ENCODE results near the gene APEH. TPM values are rescaled to one million over a fixed set of nuclear protein-coding genes. Genes with fewer than 3 reads are reported as not detected.

The APEH gene
- total and polyA plus RNA-seq, 5 donors: 37.4 to 110 (median 88.7) TPM

DNA sequence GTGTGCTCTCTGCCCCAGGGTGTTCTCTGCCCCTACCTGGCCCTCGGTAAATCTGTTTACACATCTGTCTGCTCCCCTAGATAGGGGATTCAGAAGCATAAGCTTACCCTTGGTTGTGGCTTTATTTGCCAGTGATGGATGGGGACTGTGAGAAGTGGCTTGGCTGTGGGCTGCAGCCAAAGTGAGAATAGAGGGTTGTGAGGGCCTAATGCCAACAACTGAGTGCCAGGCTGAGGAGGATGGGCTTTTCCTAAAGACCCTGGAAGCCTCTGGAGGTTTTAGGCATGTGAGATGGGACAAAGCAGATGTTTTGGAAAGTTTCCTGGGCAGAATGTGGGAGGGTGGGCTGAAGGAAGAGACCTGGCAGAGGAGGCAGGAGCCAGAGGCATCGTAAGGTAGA is 15.4 kb upstream of the APEH start:
- H3K4me1 ChIP-seq (ENCODE audit: control insufficient read depth, insufficient read depth, low read length): no peaks in the 10 kb centered on the region
- WGBS: 68% methylated on average over 2 of the region's 2 CpGs

DNA sequence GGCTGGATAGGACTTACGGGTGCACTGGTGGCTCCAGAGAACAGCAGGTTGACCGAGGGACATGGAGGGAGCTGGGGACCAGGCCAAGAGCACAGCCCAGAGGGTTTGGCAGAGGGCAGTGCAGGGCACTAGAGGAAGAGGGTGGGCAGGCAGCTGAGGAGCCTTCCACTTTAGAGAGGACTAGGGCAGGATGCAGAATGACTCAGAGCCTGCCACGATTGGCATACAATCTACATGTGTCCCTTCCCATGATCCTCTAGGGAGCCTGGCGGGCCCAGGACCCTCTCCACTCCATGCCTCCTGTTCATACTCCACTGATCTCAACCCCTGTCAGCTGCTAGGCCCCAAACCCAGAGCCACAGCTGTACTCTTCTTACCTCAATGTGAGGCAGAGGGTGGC is 14.4 kb upstream of the APEH start:
- intact Hi-C loops (cut with DNase I): loop anchor here in 1 of 4 donors (5.0 kb wide), 1 partner anchor 102 kb away; no protein-coding TSS in a partner anchor
- Histone ChIP-seq H3K4me3 (ENCODE audit: low read length) (no peak overlapping the region), H3K4me1 (ENCODE audit: control insufficient read depth, insufficient read depth, low read length) (no peaks in the 10 kb centered on the region), H3K27ac (ENCODE audit: low read length) (no peak overlapping the region), H3K9me3 (ENCODE audit: control insufficient read depth, low read length) (no peaks in the 10 kb centered on the region), H3K27me3 (ENCODE audit: control insufficient read depth, insufficient read depth) (no peaks in the 10 kb centered on the region)
- DNase-seq (no peak), ATAC-seq (no peak)
- WGBS: 54% methylated on average over 4 of the region's 4 CpGs

More for the DNA sequence above, 15.4 kb upstream of the APEH start:
- Histone ChIP-seq H3K27me3 (ENCODE audit: control insufficient read depth, insufficient read depth) (no peaks in the 10 kb centered on the region), H3K4me3 (ENCODE audit: low read length) (no peak overlapping the region), H3K9me3 (ENCODE audit: control insufficient read depth, low read length) (no peaks in the 10 kb centered on the region), H3K27ac (ENCODE audit: low read length) (no peak overlapping the region)
- DNase-seq (no peak), ATAC-seq (no peak)
- intact Hi-C loops (cut with DNase I): no loop called here

DNA sequence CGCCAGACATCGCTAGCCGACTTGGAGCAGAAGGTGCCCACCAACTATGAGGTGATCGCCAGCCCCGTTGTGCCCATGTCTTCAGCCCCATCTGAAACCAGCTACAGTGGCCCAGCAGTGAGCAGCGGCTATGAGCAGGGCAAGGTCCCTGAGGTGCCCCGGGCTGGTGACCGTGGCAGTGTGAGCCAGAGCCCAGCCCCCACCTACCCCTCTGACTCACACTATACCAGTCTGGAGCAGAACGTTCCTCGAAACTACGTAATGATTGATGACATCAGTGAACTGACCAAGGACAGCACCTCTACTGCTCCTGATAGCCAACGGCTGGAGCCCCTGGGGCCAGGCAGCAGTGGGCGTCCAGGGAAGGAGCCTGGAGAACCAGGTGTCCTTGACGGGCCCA is 12.9 kb upstream of the APEH start:
- Histone ChIP-seq H3K9me3 (ENCODE audit: control insufficient read depth, low read length) (no peaks in the 10 kb centered on the region), H3K4me1 (ENCODE audit: control insufficient read depth, insufficient read depth, low read length) (no peaks in the 10 kb centered on the region), H3K27me3 (ENCODE audit: control insufficient read depth, insufficient read depth) (no peaks in the 10 kb centered on the region), H3K4me3 (ENCODE audit: low read length) (no peak overlapping the region), H3K27ac (ENCODE audit: low read length) (no peak overlapping the region)
- ATAC-seq (no peak), DNase-seq (no peak)
- intact Hi-C loops (cut with DNase I): loop anchor here in 1 of 4 donors (5.0 kb wide), 1 partner anchor 104 kb away; no protein-coding TSS in a partner anchor
- WGBS: 84% methylated on average over 14 of the region's 14 CpGs

DNA sequence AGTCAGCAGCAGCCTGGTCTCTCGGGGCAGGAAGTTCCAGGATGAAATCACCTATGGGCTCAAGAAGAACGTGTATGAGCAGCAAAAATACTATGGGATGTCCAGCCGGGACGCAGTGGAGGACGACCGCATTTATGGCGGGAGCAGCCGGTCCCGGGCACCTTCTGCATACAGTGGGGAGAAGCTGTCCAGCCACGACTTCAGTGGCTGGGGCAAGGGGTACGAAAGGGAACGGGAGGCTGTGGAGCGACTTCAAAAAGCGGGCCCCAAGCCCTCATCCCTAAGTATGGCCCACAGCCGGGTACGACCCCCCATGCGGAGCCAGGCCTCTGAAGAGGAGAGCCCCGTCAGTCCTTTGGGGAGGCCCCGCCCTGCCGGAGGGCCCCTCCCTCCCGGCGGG is 12.1 kb upstream of the APEH start:
- Histone ChIP-seq H3K9me3 (ENCODE audit: control insufficient read depth, low read length) (no peaks in the 10 kb centered on the region), H3K4me1 (ENCODE audit: control insufficient read depth, insufficient read depth, low read length) (no peaks in the 10 kb centered on the region), H3K27me3 (ENCODE audit: control insufficient read depth, insufficient read depth) (no peaks in the 10 kb centered on the region), H3K4me3 (ENCODE audit: low read length) (no peak overlapping the region), H3K27ac (ENCODE audit: low read length) (no peak overlapping the region)
- ATAC-seq: no peak
- DNase-seq: no peak
- intact Hi-C loops (cut with DNase I): loop anchor here in 1 of 4 donors (5.0 kb wide), 1 partner anchor 105 kb away; no protein-coding TSS in a partner anchor
- WGBS: 87% methylated on average over 22 of the region's 22 CpGs

DNA sequence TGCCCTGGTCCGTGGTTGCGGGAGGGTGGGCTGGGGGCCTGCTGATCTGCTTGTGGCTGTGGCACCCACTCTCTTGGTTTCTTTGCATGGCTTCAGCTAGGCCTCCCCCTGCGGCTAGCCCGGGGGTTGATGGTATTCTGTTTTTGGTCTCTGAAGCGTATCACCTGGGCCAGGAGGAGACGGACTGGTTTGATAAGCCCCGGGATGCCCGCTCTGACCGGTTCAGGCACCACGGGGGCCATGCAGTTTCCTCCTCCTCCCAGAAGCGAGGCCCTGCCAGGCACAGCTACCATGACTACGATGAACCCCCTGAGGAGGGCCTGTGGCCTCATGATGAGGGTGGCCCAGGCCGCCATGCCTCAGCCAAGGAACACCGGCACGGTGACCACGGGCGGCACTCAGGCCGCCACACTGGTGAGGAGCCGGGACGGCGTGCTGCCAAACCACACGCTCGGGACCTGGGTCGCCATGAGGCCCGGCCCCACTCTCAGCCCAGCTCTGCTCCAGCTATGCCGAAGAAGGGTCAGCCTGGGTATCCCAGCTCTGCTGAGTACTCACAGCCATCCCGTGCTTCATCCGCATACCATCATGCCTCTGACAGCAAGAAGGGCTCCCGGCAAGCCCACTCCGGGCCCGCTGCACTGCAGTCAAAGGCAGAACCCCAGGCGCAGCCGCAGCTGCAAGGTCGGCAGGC is 11.3 kb upstream of the APEH start:
- Histone ChIP-seq H3K4me3 (ENCODE audit: low read length) (no peak overlapping the region), H3K9me3 (ENCODE audit: control insufficient read depth, low read length) (no peaks in the 10 kb centered on the region), H3K27ac (ENCODE audit: low read length) (no peak overlapping the region), H3K4me1 (ENCODE audit: control insufficient read depth, insufficient read depth, low read length) (no peaks in the 10 kb centered on the region), H3K27me3 (ENCODE audit: control insufficient read depth, insufficient read depth) (no peaks in the 10 kb centered on the region)
- WGBS: 95% methylated on average over 34 of the region's 34 CpGs
- ATAC-seq (no peak), DNase-seq (no peak)
- intact Hi-C loops (cut with DNase I): loop anchor here in 1 of 4 donors (5.0 kb wide), 1 partner anchor 106 kb away; no protein-coding TSS in a partner anchor

DNA sequence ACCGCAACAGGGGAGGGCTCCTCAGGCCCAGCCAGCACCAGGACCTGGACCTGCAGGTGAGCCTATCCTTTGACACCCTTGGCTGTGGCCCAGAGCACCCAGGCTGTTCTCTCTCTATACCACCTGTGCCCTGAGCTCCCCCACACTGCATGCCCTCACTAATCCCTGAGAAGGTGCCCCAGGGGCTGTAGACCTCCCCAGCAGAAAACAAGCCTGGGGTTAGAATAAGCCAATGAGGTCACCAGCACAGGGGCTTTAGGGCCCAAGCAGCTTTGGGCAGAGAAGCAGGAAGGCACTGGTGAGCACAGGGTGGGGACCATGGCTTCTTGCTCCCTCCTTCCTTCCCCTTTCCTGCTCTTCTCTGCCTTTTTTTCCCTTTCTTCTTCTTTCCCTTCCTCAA is 10.3 kb upstream of the APEH start:
- ATAC-seq: no peak
- intact Hi-C loops (cut with DNase I): loop anchor here in 1 of 4 donors (5.0 kb wide), 1 partner anchor 107 kb away; no protein-coding TSS in a partner anchor
- Histone ChIP-seq H3K4me3 (ENCODE audit: low read length) (no peak overlapping the region), H3K9me3 (ENCODE audit: control insufficient read depth, low read length) (no peaks in the 10 kb centered on the region), H3K27ac (ENCODE audit: low read length) (no peak overlapping the region), H3K4me1 (ENCODE audit: control insufficient read depth, insufficient read depth, low read length) (no peaks in the 10 kb centered on the region), H3K27me3 (ENCODE audit: control insufficient read depth, insufficient read depth) (no peaks in the 10 kb centered on the region)
- WGBS: 100% methylated on average over 1 of the region's 1 CpG
- no peak for DNase-seq

DNA sequence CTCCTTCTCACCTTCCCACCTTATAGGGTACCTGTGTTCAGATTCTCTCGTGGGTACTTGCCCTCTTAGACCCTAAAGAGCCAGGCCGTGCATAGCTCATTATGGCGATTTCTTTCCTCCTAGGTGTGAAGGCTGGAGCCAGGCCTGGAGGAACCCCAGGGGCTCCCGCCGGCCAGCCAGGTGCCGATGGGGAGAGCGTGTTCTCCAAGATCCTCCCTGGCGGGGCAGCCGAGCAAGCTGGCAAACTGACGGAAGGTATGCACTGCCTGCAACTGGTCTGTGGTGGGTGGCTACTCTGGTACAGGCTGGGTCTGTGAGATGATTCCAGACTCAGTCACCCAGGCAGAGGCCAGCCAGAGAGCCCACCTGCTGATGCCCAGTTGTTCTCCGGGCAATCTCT is 9.9 kb upstream of the APEH start:
- no peaks in the 10 kb centered on the region for H3K27me3 ChIP-seq (ENCODE audit: control insufficient read depth, insufficient read depth)
- no peaks in the 10 kb centered on the region for H3K9me3 ChIP-seq (ENCODE audit: control insufficient read depth, low read length)
- 82% methylated on average over 11 of the region's 11 CpGs for WGBS
- no peak overlapping the region for H3K27ac ChIP-seq (ENCODE audit: low read length)
- no peak for ATAC-seq
- H3K4me3 ChIP-seq (ENCODE audit: low read length): no peak overlapping the region
- intact Hi-C loops (cut with DNase I): loop anchor here in 1 of 4 donors (5.0 kb wide), 1 partner anchor 107 kb away; no protein-coding TSS in a partner anchor
- DNase-seq: no peak
- H3K4me1 ChIP-seq (ENCODE audit: control insufficient read depth, insufficient read depth, low read length): no peaks in the 10 kb centered on the region

DNA sequence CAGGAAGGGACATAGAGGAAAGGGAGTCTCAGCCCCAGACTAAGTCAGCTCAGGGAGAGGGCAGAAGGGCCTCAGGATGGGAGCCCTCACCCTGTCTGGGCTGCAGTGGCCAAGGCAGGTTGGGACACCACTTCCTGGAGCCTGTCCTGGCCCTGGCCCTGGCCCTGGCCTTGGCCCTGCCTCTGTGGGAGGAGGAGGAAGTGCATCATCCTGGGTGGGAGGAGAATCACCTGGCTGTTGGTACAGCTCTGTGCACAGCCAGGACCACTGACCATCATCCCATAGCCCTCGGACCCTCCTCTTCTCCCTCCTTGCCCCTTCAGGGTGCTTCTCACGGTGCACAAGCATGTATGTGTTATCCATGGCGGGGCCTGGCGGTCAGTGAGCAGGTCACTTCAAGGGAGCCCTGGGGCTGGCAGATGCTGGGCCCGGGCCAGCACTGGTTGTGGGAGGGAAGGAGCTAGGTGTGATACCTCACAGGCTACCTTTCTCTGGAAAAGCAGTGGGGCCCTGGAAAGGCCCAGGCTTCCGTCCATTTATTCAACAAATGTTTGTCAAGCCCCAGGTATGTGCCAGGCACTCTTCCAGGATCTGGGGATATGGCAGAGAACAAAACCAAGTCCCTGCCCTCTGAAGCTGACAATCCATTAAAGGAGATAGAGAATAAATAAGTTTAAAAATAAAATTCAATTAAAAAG is 8.2 kb upstream of the APEH start:
- H3K9me3 ChIP-seq (ENCODE audit: control insufficient read depth, low read length): no peaks in the 10 kb centered on the region
- no peak overlapping the region for H3K4me3 ChIP-seq (ENCODE audit: low read length)
- no peaks in the 10 kb centered on the region for H3K4me1 ChIP-seq (ENCODE audit: control insufficient read depth, insufficient read depth, low read length)
- WGBS: 85% methylated on average over 6 of the region's 6 CpGs
- intact Hi-C loops (cut with DNase I): no loop called here
- H3K27me3 ChIP-seq (ENCODE audit: control insufficient read depth, insufficient read depth): no peaks in the 10 kb centered on the region
- ATAC-seq (no peak), DNase-seq (no peak)
- no peak overlapping the region for H3K27ac ChIP-seq (ENCODE audit: low read length)

DNA sequence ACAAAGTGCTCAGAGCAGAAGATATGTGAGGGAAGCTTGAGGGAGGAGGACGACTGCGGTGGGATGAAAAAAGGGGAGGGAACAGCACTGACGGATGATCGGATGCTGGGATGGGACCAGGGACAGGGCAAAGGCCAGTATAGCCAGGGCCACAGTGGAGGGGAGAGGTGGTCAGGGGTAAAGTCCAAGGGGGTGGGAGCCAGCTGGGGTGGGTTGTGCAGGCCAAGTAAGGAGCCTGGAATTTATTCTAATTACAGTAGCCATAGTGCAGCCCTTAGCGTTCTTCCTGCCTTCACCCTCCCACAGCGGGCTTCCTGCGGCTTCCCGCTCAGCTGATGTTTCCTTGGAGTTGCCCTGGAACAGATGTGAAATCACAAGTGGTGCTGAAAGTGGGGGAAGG is 7.6 kb upstream of the APEH start:
- Histone ChIP-seq H3K27ac (ENCODE audit: low read length) (no peak overlapping the region), H3K4me1 (ENCODE audit: control insufficient read depth, insufficient read depth, low read length) (no peaks in the 10 kb centered on the region), H3K4me3 (ENCODE audit: low read length) (no peak overlapping the region), H3K9me3 (ENCODE audit: control insufficient read depth, low read length) (no peaks in the 10 kb centered on the region), H3K27me3 (ENCODE audit: control insufficient read depth, insufficient read depth) (no peaks in the 10 kb centered on the region)
- intact Hi-C loops (cut with DNase I): no loop called here
- DNase-seq (no peak), ATAC-seq (no peak)
- WGBS: 42% methylated on average over 8 of the region's 8 CpGs

DNA sequence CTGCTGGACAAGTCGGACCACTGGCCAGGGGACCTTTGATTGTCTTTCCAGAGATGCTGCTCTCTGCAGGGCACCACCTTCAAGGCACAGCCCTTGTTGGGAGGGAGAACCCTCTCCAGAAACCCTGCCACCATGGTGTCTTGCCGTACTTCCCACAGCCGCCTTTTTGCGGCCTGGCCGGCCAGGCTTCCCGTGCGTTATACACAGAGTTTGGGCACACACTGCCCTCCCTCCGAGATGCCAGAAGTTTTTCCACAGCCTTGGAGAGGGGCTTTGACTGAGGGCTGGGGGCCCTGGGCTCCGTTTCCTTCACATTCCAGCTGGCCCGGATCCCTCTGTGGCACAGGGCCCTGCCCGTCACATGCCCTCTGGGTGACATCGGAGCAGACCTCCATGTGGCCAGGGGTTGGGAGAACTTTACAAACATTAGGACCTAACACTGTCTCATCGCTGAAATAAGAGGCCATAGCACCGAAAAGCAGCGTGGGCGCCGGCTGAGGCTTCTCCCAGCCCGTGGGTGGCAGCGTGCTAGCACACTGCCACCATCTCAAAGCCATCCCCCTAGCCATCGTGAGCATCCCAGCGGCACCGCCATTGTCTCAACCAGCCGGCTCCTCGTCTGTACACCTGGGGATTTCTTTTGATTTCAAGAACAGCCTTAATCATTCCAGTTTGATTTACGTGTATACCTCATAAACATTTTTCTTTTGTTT is 6.3 kb upstream of the APEH start:
- WGBS: 84% methylated on average over 25 of the region's 25 CpGs
- Histone ChIP-seq H3K27ac (ENCODE audit: low read length) (no peak overlapping the region), H3K9me3 (ENCODE audit: control insufficient read depth, low read length) (no peaks in the 10 kb centered on the region), H3K4me1 (ENCODE audit: control insufficient read depth, insufficient read depth, low read length) (no peaks in the 10 kb centered on the region), H3K4me3 (ENCODE audit: low read length) (no peak overlapping the region), H3K27me3 (ENCODE audit: control insufficient read depth, insufficient read depth) (no peaks in the 10 kb centered on the region)
- no peak for ATAC-seq
- intact Hi-C loops (cut with DNase I): no loop called here
- peak in 1 of 3 donors; percentile 25 for DNase-seq

DNA sequence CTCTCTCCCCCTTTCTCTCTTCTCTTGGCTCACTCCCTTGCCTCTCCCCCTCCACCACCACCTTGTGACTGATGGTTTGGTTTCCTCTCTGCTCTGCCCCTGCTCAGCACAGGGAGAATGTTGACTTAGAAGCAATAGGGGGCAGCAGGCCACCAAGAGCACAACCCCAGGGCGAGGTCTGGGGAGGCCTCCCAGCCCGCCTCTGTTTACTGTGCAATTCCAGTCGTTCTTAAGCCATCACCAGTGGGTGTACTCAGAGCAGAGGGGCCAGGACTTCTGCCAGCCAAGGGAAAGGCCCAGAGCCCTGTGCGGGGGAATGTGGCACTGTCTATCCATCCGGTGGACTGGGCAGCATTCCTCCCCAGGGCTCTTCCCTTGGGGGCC is 5.7 kb upstream of the APEH start:
- Histone ChIP-seq H3K27ac (ENCODE audit: low read length) (no peak overlapping the region), H3K27me3 (ENCODE audit: control insufficient read depth, insufficient read depth) (no peaks in the 10 kb centered on the region), H3K4me3 (ENCODE audit: low read length) (no peak overlapping the region), H3K4me1 (ENCODE audit: control insufficient read depth, insufficient read depth, low read length) (peaks cover 4% of the 10 kb centered on the region), H3K9me3 (ENCODE audit: control insufficient read depth, low read length) (no peaks in the 10 kb centered on the region)
- no peak for ATAC-seq
- DNase-seq: peak in 1 of 3 donors; percentile 11
- intact Hi-C loops (cut with DNase I): no loop called here
- 43% methylated on average over 5 of the region's 5 CpGs for WGBS

All from right cardiac atrium (tissue), 5 donors.